HCT116 (cell line): ENCODE data around the gene TWIST1. TPM values are rescaled to one million over a fixed set of nuclear protein-coding genes. Genes with fewer than 3 reads are reported as not detected.

Source experiments
- ATAC-seq: fragments of 200-7000 bp; cut with Tn5 transposase; 2 replicates; pipeline ENCODE4 v1.9.1; 2020; ENCODE audit warnings: mild to moderate bottlenecking, moderate library complexity
- BruUV-seq: library from RNA; stranded (reverse); fragments of 400-500 nt; replicated peaks from 2 replicates; lab custom pipeline; 2021; lab: Mats Ljungman, UMichigan
- CTCF ChIA-PET: fragments of 300-600 bp; sonication (Branson Sonifier 250); formaldehyde crosslinking; loops from one replicate; lab custom pipeline; 2021; ENCODE audit warnings: antibody characterized with exemption; lab: Charles Lee
- POLR2A ChIA-PET: fragments of 300-600, 350-600 bp; sonication (Branson Sonifier 250); formaldehyde crosslinking; loops from one replicate; lab custom pipeline; 2021; ENCODE audit warnings: antibody characterized with exemption; lab: Charles Lee
- RAD21 ChIA-PET, 2 experiments: fragments of 300-600 bp; sonication (Branson Sonifier 250); formaldehyde crosslinking; loops; one replicate each; lab custom pipeline; 2023; ENCODE audit warnings: low total read pairs in 2 of 2; ENCODE audit not compliant: uncharacterized antibody in 2 of 2, unreplicated experiment in 2 of 2, low non-redundant PET in 1 of 2; lab: Charles Lee
- DNase-seq: peaks from one replicate; pipeline ENCODE4 v3.0.0-alpha.2; 2010; ENCODE audit warnings: low read depth, low spot score
- H2AFZ ChIP-seq: fragments of 200-600 bp; shearing (Covaris generic), sonication (generic); 2 replicates; pipeline ENCODE4 v1.6.1; 2017; ENCODE audit warnings: low read depth, mixed run types, mixed read lengths, antibody characterized with exemption, low read length; ENCODE audit not compliant: poor library complexity, severe bottlenecking
- H3K27ac ChIP-seq: 2 replicates; pipeline ENCODE4 v1.5.1; 2012; ENCODE audit warnings: low read depth, low read length
- H3K27me3 ChIP-seq: fragments of 200-600 bp; sonication (generic); 2 replicates; pipeline ENCODE4 v1.6.1; 2016; ENCODE audit warnings: mixed run types, low read length, mixed read lengths; ENCODE audit not compliant: insufficient read depth
- H3K36me3 ChIP-seq, 2 experiments: fragments of 200-500 bp in 1 of 2; fragments of 200-600 bp in 1 of 2; sonication (Bioruptor generic) in 1 of 2; sonication (generic) in 1 of 2; 2 replicates each; pipeline versions ENCODE4 v1.5.1 to v1.6.1; 2014 to 2016; ENCODE audit warnings: low read length in 2 of 2, inconsistent platforms in 1 of 2, mixed read lengths in 1 of 2, mixed run types in 1 of 2; ENCODE audit not compliant: insufficient read depth in 2 of 2, control insufficient read depth in 1 of 2
- H3K4me1 ChIP-seq, 2 experiments: fragments of 200-600 bp in 1 of 2; sonication (generic) in 1 of 2; 2 replicates each; pipeline versions ENCODE4 v1.5.1 to v1.6.1; 2012 to 2017; ENCODE audit warnings: low read length in 2 of 2, inconsistent platforms in 1 of 2, mild to moderate bottlenecking in 1 of 2, mixed read lengths in 1 of 2, mixed run types in 1 of 2, moderate library complexity in 1 of 2; ENCODE audit not compliant: insufficient read depth in 2 of 2, control insufficient read depth in 1 of 2
- H3K4me2 ChIP-seq: fragments of 200-600 bp; sonication (generic); 2 replicates; pipeline ENCODE4 v1.6.1; 2017; ENCODE audit warnings: mixed run types, low read length, mixed read lengths
- H3K4me3 ChIP-seq, 2 experiments: fragments of 200-600 bp in 1 of 2; sonication (generic) in 1 of 2; replicated peaks in 1 of 2; 2 replicates each; pipeline ENCODE4 v1.5.1; 2011 to 2016; ENCODE audit warnings: low read length in 2 of 2, control low read depth in 1 of 2, low read depth in 1 of 2, mild to moderate bottlenecking in 1 of 2, mixed read lengths in 1 of 2, mixed run types in 1 of 2
- H3K79me2 ChIP-seq: fragments of 200-600 bp; sonication (generic); 2 replicates; pipeline ENCODE4 v1.6.1; 2017; ENCODE audit warnings: mild to moderate bottlenecking, mixed run types, low read length, moderate library complexity, mixed read lengths; ENCODE audit not compliant: insufficient read depth
- H3K9ac ChIP-seq: fragments of 200-600 bp; sonication (generic); 2 replicates; pipeline ENCODE4 v1.6.1; 2016; ENCODE audit warnings: low read length, mixed read lengths
- H3K9me2 ChIP-seq: fragments of 200-600 bp; sonication (generic), shearing (Covaris generic); 2 replicates; pipeline ENCODE4 v1.6.1; 2017; ENCODE audit warnings: mixed run types, mild to moderate bottlenecking, moderate library complexity; ENCODE audit not compliant: insufficient read depth
- H3K9me3 ChIP-seq, 2 experiments: fragments of 200-500 bp in 1 of 2; fragments of 200-600 bp in 1 of 2; sonication (Bioruptor generic) in 1 of 2; sonication (generic) in 1 of 2; 2 replicates each; pipeline ENCODE4 v1.6.1; 2014 to 2017; ENCODE audit warnings: low read length in 2 of 2, mixed read lengths in 2 of 2, inconsistent platforms in 1 of 2, low read depth in 1 of 2, mild to moderate bottlenecking in 1 of 2, mixed run types in 1 of 2, moderate library complexity in 1 of 2; ENCODE audit not compliant: control insufficient read depth in 1 of 2, insufficient read depth in 1 of 2
- H4K20me1 ChIP-seq: fragments of 200-600 bp; sonication (generic), shearing (Covaris generic); 2 replicates; pipeline ENCODE4 v1.6.1; 2017; ENCODE audit warnings: mixed run types, mild to moderate bottlenecking, moderate library complexity; ENCODE audit not compliant: insufficient read depth
- ATF3 ChIP-seq: IDR thresholded peaks from 2 replicates; pipeline ENCODE4 v1.6.1; 2012
- CBX3 ChIP-seq: IDR thresholded peaks from 2 replicates; pipeline ENCODE4 v1.6.1; 2012; ENCODE audit warnings: low read depth
- CEBPB ChIP-seq: IDR thresholded peaks from 2 replicates; pipeline ENCODE4 v1.6.1; 2012; ENCODE audit warnings: low read depth
- CTCF ChIP-seq, 3 experiments: fragments of 200-600 bp in 1 of 3; sonication (generic) in 1 of 3; IDR thresholded peaks in 2 of 3; conservative IDR thresholded peaks in 1 of 3; 2 replicates each; pipeline ENCODE4 v1.5.1; 2012 to 2017; ENCODE audit warnings: low read depth in 2 of 3, low read length in 2 of 3, antibody characterized with exemption in 1 of 3, borderline replicate concordance in 1 of 3, control low read depth in 1 of 3, mild to moderate bottlenecking in 1 of 3, mixed read lengths in 1 of 3, mixed run types in 1 of 3, moderate library complexity in 1 of 3; ENCODE audit not compliant: insufficient read depth in 1 of 3
- EZH2phosphoT487 ChIP-seq: fragments of 200-600 bp; IDR thresholded peaks from 2 replicates; pipeline ENCODE4 v1.6.1; 2018; ENCODE audit warnings: antibody characterized with exemption, borderline replicate concordance
- MAX ChIP-seq: IDR thresholded peaks from 2 replicates; pipeline ENCODE4 v1.6.1; 2012
- POLR2A ChIP-seq: IDR thresholded peaks from 2 replicates; pipeline ENCODE4 v1.7.0; 2011; ENCODE audit warnings: borderline replicate concordance; ENCODE audit not compliant: insufficient read depth, insufficient read length; ENCODE audit errors: extremely low read depth
- POLR2AphosphoS5 ChIP-seq: IDR thresholded peaks from 2 replicates; pipeline ENCODE4 v1.6.1; 2011; ENCODE audit warnings: mild to moderate bottlenecking, low read depth, low read length, moderate library complexity
- REST ChIP-seq: IDR thresholded peaks from 2 replicates; pipeline ENCODE4 v1.6.1; 2012; ENCODE audit warnings: low read depth
- SIN3A ChIP-seq: IDR thresholded peaks from 2 replicates; pipeline ENCODE4 v1.6.1; 2012; ENCODE audit warnings: low read depth
- SRF ChIP-seq: IDR thresholded peaks from 2 replicates; pipeline ENCODE4 v1.6.1; 2012; ENCODE audit warnings: low read depth
- TCF7L2 ChIP-seq: IDR thresholded peaks from 2 replicates; pipeline ENCODE4 v1.7.0; 2011; ENCODE audit warnings: borderline replicate concordance, inconsistent platforms; ENCODE audit not compliant: insufficient read depth, insufficient read length; ENCODE audit errors: extremely low read depth
- YY1 ChIP-seq: IDR thresholded peaks from 2 replicates; pipeline ENCODE4 v1.6.1; 2011; ENCODE audit warnings: low read length, low read depth, moderate library complexity, mild to moderate bottlenecking; ENCODE audit not compliant: insufficient replicate concordance; ENCODE audit errors: extremely low read depth
- ZBTB33 ChIP-seq: IDR thresholded peaks from 2 replicates; pipeline ENCODE4 v1.6.1; 2011; ENCODE audit warnings: mild to moderate bottlenecking, low read length, moderate library complexity; ENCODE audit not compliant: insufficient replicate concordance; ENCODE audit errors: extremely low read depth
- ZFX ChIP-seq: fragments of 450-650 bp; IDR thresholded peaks from 2 replicates; pipeline ENCODE4 v1.6.1; 2017
- intact Hi-C: fragments of 100-400 bp; cut with micrococcal nuclease; formaldehyde crosslinking; loops from 2 replicates; pipeline ENCODE4 v1.10.0; 2022
- total RNA-seq: library from RNA; stranded (reverse); gene quantifications from one replicate; pipeline ENCODE4 v1.2.1, GENCODE V29; 2021; ENCODE audit not compliant: unreplicated experiment

Gene TWIST1
- total RNA-seq, 1 experiment from 2014 or later, result 0.86 TPM

- Histone ChIP-seq H3K27me3 (no peaks in the 10 kb centered on the region), H3K4me3 (no peak overlapping the region), H4K20me1 (no peaks in the 10 kb centered on the region), H3K27ac (no peak overlapping the region), H3K4me2 (no peak overlapping the region), H3K4me1 (no peaks in the 10 kb centered on the region), H3K9ac (no peak overlapping the region), H2AFZ (no peak overlapping the region), H3K9me2 (no peaks in the 10 kb centered on the region), H3K9me3 (no peaks in the 10 kb centered on the region), H3K79me2 (no peaks in the 10 kb centered on the region), H3K36me3 (no peaks in the 10 kb centered on the region)
- no peak for TF ChIP-seq MAX
- no peak for TF ChIP-seq ZBTB33
- TF ChIP-seq POLR2A, result no peak
- no peak for TF ChIP-seq POLR2AphosphoS5
- no peak for TF ChIP-seq CEBPB
- TF ChIP-seq SIN3A, result no peak
- TF ChIP-seq TCF7L2, result no peak
- no peak for TF ChIP-seq REST
- TF ChIP-seq SRF, result no peak
- TF ChIP-seq ATF3, result no peak
- TF ChIP-seq CBX3, result no peak
- TF ChIP-seq ZFX, result no peak
- TF ChIP-seq YY1, result no peak
- no peak for TF ChIP-seq CTCF (IDR thresholded peaks at IDR 0.05 in 2 of 3, conservative IDR thresholded peaks at IDR 0.05 in 1 of 3; ENCODE audit: borderline replicate concordance in 1 of 3, insufficient read depth in 1 of 3, low read depth in 2 of 3, low read length in 2 of 3)
- no peak for TF ChIP-seq EZH2phosphoT487
- no peak for ATAC-seq
- POLR2A ChIA-PET, result no interaction called here
- CTCF ChIA-PET, result no interaction called here
- RAD21 ChIA-PET, result no interaction called here
- intact Hi-C loops, result no loop called here
- DNase-seq, result no peak
- no TSS peak for BruUV-seq
These were observed 7.3 kb downstream of the TWIST1 start for GRCh38 chr7:19110026-19110730.
